B cell (primary cell): ENCODE data around the gene CORO2A.

Source experiments
- EZH2 ChIP-seq: IDR thresholded peaks from 2 replicates; pipeline ENCODE4 v1.6.1; 2012; ENCODE audit warnings: borderline replicate concordance, low read depth, mild to moderate bottlenecking, moderate library complexity, low read length; ENCODE audit not compliant: insufficient read depth, poor library complexity, severe bottlenecking
- TF ChIP-seq, protein P1 (sequence below): fragments of 200-600 bp; IDR thresholded peaks from one replicate; pipeline ENCODE4 v1.8.0; 2022; ENCODE audit warnings: antibody characterized with exemption, mild to moderate bottlenecking

DNA sequence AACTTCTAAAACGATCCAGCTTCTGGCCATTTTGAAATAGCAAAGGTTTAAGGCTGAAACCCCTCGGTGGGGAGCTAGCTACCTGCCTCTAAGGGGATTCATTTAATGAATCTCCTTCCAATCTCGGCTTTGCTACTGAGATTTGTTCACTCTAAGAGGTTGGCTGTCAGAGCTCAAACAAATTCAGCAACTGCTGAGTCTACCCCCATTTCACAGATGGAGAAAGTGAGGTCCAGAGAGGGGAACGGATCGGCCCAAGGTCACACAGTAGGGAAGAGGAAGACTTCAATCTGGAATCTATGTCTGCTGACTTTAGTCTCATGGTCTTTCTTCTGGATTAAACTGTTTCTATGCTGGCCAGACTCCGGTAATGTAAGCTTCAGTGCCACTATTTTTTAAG is 3.0 kb downstream of the CORO2A start:
- TF ChIP-seq, protein P1, sequence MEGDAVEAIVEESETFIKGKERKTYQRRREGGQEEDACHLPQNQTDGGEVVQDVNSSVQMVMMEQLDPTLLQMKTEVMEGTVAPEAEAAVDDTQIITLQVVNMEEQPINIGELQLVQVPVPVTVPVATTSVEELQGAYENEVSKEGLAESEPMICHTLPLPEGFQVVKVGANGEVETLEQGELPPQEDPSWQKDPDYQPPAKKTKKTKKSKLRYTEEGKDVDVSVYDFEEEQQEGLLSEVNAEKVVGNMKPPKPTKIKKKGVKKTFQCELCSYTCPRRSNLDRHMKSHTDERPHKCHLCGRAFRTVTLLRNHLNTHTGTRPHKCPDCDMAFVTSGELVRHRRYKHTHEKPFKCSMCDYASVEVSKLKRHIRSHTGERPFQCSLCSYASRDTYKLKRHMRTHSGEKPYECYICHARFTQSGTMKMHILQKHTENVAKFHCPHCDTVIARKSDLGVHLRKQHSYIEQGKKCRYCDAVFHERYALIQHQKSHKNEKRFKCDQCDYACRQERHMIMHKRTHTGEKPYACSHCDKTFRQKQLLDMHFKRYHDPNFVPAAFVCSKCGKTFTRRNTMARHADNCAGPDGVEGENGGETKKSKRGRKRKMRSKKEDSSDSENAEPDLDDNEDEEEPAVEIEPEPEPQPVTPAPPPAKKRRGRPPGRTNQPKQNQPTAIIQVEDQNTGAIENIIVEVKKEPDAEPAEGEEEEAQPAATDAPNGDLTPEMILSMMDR, result no peak
- no peak for TF ChIP-seq EZH2
